ENCODE data around the gene EXOSC9. TPM values are rescaled to one million over a fixed set of nuclear protein-coding genes. Genes with fewer than 3 reads are reported as not detected.

The EXOSC9 gene
- total and polyA plus RNA-seq, 2 of the 8 experiments (the other 6 are each of a cell fraction or from before 2014, with no cell fraction given) = 33.2 to 54.9 TPM

DNA sequence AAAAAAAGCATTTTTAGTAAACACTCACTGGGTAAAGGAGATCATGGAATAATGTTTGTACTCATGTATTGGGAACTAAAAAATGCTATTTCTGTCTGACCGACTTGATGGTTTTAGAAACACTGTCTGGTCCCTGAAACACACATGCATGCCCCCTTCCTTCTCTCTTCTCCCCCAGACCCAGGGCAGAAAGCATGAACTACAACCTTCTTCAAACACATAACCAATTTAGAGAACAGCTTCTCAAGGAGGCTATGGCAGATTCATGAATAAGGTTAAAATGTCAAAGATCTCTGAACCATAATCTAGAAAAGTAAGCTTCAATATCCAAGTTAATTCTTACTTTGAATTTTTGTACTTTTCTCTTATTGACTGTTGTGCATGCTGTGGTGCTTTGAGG, 16.6 kb downstream of the EXOSC9 start (continued):
- TF ChIP-seq CHD1 (IDR thresholded peaks at IDR 0.05; ENCODE audit: low read depth, low read length) = no peak
- TF ChIP-seq POLR2A (IDR thresholded peaks at IDR 0.05; ENCODE audit: control extremely low read depth in 1 of 2, low read depth in 2 of 2, low read length in 2 of 2) = peak in 1 of 2 experiments; percentile 48; a peak in 1 of 3 replicates

Measured in H1 (cell line).